Stimulated activated CD4-positive, alpha-beta T cell treated with anti-CD3 and anti-CD28 coated beads, Interleukin-1b, Interleukin-23, amount 100 ng/mL, for 24 hours (primary cell): Measurements from ENCODE around the gene CHMP6.
A peak's percentile ranks its signal among the peaks of the same experiment; 100 is the strongest.
"Not testable (repeated sequence)": the region's sequence is repeated elsewhere in the genome, so short reads cannot be mapped to it uniquely, and the experiment has no call there.

ENCODE experiments used
- DNase-seq, 4 experiments: peaks; one replicate each; pipeline ENCODE4 v3.0.0-alpha.2; 2020; ENCODE audit warnings: low read depth in 4 of 4, low spot score in 1 of 4

The CHMP6 gene

DNA sequence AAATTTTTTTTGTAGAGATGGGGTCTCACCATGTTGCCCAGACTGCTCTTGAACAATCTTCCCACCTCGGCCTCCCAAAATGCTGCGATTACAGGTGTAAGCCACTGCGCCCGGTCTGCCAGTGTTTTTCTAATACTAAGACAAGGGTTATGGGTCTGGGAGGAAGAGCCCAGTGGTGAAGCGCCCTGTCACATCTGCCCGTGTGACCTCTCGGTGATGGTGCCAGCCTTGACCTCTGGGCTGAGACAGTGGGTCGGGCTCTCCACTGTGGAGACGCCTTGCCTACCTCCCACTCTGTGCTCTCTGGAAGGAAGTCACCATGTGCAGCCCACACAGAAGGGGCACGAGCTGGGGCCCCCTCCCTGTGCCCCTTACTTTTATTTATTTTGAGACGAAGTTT, 38.2 kb downstream of the CHMP6 start:
- no peak for DNase-seq

DNA sequence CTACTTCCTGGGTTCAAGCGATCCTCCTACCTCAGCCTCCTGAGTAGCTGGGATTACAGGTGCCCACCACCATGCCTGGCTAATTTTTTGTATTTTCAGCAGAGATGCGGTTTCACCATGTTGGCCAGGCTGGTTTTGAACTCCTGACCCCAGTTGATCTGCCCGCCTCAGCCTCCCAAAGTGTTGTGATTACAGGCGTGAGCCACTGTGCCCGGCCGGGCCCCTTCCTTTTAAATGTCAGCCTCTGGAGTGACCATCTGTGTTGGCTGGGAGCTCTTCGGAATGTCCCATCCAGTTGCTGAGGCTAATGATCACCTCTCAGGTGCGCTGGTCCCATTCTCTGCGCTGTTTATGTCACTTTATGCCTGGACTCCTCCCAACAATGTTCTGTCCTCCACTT, 38.7 kb downstream of the CHMP6 start:
- not testable (repeated sequence) for DNase-seq

DNA sequence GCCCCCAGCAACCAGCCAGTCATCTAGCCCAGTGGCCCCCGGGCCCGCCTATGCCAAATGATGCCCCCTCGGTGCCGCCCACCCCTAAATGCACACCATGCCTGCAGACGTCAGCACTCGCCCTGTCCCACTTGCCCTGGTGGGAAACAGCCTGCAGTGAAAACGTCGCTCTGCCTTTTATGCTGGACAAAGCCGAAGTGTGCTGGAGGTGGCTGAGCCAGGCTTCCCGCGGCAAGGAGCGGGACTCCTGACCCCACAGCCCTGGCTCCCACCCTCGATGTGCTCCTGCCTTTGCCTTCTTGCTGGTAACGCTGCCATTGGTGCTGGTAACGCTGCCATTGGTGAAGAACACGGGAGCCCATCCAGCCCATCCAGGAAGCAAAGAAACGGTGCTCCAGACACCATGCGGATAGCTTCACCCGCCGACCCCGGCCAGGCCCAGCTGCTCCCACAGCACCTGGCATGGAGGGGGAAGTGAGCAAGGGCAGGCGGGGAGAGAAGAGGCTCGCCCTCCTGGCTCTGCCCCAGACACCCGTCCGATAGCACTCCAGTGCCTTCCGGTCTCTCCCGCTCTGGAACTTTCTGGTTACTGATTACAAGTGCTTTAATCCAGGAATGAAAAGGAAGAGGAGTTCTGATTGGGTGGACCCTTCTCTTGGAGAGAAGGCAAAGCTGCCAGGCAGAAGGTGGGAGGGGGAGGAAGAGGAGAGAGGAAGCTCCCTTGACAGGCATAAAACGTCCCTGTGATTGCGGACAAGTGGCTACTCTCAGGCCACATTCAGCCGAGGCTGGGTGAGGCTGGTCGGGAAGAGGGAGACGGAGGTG, 39.3 kb downstream of the CHMP6 start:
- DNase-seq, result no peak

DNA sequence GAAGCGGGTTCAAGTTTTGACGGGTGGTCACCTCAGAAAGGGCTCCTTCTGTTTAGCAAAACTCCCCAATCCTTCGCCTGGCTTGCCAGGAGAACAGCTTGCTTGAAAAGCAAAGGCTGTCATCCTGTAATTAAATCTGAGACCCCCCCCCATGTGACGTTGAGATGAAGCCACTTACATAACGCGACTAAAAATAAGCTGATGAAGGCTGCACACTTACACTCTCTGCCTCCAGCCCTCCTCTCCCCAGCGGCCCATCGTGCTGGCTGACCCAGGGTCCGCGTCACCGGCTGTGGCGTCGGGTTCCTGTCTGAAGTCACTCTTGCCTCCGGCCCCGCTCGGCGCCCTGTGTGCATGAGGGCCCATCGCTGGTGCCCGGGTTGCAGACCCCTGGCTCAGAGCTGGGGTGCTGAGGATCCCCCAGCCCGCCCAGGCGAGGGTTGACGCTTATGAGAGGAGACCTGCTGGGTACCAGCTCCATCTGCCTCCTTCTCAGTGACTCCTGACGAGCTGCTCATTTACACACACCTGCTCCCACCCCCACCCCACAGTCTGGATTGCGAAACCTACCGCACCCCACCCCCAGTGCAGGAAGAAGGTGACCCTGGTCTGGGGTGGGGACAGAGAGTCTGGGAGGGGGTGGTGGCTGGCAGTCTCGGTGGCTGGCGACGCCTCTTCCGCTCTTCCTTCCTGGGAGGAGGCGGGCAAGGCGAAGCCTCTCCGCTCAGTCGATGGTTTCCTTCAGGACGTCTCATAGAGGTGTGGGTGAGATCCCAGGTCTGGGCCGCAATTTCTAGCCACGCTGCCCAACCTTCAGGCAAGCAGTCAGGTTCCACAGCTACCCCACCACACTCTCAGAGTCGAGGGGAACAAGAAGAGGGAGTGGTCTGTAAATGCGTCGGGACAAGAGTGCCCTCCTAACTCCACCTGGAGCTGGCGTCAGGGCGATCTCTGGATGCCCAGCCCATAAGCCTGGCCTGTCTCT, 40.2 kb downstream of the CHMP6 start:
- no peak for DNase-seq

DNA sequence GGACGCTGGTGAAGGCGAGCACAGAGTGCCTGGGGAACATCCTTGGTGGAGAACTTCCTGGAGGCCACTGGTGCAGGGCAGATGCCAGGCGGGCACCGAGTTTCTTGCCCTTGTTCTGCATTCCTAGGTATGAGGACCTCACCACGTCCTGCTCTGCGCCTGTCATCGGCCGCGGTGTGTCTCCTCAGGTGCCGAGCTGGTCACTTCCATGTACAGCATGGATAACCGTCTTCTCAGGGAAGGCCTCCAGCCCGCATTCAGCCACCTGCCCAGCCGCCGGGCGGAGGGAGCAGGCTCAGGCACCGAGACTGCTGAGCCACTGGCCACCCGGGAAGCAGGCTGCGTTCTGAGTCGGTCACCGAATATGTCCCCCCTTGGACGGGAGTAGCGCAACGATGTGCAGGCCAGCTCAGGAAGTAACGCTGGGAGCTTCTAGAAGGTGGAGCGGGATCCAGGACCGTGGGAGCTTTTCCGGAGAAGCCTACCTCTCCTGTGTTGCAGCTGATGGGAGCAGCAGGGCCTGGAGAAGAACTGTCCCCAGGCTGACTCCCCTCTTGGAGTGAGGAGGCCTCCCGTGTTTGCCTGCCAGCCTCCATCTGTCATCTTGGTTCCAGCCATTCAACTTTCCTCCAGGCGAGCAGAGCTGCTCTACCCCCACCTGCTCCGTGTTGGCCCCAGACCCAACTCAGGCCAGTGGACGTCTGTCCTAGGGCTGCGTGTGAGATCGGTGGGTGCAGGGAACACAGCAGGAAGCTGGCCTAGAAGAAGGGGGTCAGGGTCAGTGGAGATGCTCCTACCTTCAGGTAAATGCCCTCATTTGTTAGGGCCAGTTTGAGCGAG, 41.2 kb downstream of the CHMP6 start:
- no peak for DNase-seq

DNA sequence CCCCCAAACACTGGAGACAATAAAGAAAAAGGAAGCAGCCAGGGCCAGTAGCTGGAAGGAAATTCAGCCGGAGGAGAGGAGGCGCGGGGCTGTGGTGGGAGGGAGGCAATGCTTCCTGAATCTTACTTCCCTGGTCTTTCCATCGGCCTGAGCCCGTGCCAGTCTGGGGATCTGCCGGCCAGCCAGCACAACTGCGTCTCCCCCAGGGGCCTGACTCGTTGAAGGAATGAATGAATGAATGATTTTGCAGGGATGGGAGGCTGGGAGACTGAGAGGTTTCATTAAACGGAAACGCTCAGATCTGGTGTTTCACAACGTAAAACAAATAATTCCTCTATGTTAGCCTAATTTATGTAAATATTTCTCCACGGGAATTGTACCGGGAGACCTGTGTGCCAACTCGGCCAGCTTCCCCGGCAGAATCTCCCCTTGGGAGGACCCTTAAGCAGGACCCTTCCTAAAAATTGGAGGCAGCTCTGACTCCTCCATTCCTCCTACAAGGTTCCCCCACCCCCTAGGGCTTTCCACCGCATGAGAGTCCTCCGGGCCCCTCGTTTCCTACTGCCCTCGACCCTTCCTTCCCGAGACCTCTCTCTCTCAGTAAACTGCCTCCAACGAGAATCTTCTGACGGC, 42.0 kb downstream of the CHMP6 start:
- no peak for DNase-seq

DNA sequence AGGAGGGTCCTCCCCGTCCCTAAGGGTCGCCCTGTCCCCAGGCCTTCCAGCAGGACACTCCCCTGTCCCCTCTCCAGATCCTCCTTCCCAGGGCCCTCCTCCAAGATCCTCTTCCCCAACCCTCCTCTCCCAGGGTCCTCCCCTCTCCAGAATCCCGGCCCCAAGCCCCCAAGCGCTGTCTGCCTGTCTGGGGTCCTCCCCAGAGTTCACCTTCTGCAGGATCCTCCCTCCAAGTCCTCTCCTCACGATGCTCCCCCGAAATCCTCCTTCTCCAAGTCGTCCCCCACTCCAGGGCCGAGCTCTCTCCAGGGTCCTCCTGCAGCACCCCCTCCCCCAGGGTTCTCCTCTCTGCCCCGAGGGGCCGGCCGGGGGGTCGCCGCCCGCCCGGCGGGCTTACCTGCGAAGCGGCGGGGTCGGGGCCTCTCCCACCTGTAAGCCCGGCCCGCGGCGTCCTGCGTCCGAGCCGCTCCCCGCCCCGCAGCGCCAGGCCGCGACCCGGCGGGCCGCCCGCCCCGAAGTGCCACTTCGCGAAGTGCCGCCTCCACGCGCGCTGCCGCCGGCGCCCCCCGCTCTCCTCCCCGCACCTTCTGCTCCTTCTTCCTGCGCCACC, 42.6 kb downstream of the CHMP6 start:
- DNase-seq, result no peak

DNA sequence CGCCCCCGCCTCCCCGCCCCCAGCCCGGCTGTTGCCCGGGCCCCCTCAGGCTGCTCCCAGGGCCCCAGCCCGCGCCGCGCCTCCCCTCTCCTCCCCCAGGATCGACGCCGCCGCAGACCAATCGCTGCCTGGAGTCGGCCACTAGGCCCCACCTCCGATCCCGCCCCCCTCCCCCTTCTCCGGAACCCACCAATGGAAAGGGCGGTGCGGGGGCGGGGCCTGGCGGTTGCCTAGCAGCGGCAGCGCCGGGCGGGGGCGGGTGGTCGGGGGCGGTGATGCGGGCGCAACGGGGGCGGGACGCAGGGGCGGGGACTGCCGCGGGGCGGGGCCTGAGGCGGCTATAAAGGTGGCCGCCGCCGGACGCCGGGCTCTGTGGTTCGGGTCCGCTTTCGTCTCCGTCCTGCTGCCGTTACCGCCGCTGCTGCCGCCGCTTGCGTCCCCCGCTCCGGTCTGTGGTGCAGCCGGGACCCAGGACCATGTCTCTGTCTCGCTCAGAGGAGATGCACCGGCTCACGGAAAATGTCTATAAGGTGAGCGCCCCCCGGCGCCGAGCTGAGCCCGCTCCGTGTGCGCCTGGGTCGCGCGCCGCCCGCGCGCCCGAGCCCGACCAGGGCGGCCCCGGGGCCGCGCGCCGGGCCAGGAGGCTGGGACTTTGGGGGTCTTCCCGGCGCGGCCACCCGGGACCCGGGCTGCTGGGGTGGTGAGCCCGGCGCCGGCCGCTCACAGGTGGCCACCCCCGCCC, 43.3 kb downstream of the CHMP6 start, which contains the start of gene BAIAP2:
Gene BAIAP2 (plus strand): TSS at position 373 of the 742 bp plus-strand sequence. CDS start 104 bp downstream, at position 477.
- DNase-seq, result peak; percentile 96 to 99 (median 98)

DNA sequence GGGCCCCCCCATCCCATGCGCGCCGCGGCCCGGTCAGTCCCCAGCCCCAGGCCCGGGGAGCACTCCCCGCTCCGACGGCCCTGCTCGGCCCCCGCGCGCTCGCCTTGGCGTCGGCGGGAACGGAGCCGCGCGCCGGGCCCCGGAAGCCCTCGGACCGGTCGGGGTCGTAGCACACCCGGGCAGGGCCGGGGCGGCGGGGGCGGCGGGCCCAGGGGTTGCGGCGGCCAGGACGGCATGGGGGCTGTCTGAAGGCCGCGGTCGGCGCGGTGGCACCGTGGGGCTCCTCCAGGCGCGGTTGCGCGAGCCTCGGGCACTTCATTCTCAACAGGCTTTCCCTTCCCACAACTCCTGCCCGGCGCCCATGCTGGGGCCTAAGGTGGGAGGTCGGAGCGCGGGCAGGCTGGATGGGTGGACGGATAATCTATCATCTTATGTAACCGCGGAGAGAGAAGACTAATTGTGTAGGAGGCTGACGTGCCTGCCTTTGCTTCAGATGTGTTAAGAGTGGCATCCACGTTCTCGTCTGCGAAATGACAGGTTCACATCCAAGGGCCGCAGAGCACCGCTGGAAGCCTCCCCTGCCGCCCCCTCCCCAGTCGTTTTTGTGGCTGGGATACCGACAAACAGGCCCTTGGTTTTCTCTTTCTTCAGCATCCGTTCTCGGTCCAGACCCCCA, 44.0 kb downstream of the CHMP6 start:
- DNase-seq, result no peak

DNA sequence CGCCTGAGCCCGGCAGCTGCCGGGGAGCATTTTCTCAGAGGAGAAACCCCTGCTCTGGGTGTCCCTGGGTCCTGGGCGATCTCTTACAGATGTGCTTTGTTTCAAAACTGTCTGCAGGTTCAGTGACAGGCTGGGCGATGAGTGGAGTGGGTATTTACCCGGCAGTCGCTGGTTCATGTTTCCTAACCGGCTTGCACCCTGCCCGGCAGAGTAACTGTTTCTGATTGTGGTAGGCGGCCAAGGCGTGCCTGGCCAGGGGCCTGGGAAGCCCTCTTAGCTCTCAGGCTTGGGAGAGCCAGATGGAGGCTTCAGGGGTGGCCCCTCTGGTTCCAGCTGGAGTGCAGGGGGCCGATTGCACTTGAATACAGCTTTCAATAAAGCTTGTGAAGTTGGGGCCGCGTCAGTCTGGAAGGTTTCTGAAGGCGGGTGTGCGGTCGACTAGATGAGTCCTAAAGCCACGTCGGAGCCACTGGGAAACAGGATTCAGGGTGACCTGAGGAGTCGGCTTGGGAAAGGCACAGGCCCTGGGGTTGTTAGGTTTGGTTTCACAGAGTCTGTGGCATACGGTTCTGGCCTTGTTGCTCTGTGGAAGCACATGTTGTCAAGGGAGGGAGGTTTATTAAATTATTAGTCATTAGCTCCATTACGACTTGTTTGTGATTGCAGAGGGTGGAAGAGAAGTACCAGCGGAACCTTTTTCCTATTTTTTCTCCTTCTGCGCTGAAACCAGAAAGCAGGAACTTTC, 44.7 kb downstream of the CHMP6 start:
- no peak for DNase-seq

DNA sequence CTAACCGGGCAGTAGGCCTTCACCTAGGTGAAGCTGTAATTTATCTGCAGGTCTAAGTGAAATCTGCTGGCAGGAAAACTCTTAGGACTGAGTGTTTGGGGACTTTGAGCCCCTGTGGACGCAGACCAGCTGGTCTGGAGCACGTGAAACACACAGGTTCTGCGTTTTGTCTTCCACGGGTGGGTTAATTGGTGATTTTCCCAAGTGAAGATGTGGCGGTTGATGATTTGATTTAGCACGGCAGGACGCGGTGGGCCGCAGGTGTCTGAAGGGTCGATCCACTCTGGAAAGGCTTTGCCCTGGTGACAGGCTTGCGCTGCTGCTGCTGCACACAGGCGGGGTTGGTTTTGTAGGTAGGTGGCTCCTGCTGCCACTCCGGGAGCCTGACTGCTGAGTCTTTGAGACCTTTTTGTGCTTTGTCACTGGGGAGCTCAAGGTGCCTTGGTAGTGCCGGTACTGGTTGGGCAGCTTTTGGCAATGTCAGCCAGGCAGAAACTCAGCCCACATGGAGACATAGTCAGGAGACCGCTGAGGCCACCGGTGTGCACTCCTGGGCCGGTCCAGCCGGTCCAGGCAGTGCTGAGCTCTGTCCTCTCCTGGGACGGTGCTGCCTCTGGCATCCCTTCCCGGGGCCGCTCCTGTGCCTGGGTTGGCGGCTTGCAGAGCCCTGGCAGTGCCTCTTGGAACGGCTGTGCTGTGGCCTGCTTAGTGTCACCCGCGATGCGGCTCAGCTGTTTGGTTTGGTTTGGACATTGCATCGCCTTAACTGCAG, 45.6 kb downstream of the CHMP6 start:
- no peak for DNase-seq

DNA sequence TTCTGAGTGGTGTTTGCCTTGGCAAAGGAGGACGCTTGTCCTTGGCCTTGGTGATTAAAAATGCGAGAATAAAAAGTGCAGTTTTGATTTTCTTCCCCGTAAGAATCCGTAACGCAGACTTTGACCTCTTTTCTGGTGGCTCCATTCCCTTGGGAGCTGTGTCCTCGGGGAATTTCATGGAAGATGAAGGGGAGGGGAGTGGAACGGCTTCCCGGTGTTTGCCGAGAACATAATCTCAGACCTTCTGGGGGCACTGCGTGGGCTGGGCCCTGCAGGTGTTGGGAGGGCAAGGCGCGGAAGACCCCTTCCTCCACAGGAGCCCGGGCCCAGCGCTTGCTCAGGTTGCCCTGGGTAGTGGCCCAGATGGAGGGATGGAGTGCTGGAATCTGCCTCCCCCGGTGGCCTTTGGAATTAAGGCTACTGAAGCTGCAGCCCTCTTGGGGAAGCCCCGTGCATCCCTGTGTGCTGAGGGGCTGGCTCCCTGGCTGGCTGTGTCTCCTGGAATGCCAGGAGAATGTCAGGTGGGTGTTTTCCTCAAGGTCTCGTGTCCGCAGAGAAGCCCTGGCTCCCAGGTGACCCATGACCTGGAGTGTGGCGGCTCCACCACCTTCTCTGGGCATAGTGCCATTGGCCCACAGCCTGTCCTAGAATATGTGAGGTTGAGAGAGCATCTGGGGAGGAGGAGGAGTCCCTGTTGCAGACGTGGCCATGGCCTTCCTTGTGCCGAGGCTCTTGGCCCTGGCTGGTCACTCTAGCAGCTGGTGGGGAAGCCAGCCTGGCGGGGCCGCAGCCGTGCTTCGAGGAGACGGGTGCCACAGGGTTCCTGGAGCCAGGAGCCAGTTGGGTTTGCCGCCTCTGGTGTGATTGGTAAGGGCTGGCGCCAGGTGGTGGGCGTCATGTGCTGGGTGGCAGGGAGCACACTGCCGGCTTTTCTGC, 46.4 kb downstream of the CHMP6 start:
- no peak for DNase-seq

DNA sequence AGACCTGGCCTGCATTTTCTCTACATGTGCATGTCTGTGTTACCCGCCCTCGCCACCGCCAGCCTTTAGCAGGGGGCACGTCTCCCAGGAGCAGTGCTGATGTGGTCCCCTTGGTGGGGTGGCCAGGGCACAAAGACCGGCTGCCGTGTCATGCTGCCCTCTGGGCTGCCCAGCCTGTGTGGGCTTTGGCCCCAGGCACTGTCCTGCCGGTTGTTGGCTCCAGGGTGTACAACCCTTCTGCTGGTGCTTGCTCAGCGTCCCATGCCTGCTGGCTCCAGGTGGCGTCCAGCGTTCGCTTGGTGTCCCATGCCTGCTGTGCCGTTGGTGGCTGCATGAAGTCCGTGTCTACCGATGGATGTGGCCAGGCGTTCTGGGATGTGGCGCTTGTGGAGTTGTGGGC, 47.5 kb downstream of the CHMP6 start:
- DNase-seq, result no peak

DNA sequence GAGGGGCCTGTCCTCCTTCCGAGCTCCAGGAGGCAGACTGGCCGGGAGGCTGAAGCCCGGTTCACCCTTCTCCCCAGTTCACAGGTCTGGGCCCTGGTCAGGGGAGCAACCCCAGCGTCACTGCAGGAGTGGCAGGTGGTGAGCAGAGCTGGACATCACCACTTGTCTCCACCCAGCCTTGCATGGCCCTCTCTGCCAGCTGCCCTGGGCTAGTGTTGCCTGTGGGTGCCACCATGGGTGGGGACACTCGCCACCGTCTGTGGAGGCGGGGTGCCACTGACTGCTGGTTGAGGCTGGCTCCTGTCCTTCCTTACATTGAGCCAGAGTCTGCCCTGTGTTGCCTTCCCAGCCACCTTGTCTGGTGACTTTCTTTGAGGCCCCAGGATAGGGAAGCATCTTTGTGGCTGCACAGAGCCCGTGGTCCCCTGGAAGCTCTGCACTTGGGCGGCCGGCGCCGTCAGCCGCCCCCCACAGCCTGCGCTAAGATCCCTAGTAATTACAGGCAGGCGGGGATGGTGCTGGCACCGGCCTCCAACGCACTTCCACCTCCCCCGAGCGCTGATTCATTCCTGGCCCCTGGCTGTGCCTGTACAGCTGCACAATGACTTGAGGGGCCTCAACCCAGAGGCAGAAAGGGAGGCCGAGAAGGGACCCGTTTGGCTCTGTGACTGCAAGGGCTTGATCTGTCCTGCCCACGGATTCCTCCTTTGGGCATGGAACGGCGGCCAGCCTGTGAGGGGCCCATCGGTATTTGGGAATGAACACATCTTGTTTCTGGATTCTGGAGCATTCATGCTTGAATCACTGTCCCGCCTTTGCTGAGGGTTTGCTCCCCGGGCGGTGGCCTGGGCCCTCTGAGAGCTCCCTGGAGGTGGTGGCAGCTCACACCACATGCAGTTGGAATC, 48.5 kb downstream of the CHMP6 start:
- no peak for DNase-seq

DNA sequence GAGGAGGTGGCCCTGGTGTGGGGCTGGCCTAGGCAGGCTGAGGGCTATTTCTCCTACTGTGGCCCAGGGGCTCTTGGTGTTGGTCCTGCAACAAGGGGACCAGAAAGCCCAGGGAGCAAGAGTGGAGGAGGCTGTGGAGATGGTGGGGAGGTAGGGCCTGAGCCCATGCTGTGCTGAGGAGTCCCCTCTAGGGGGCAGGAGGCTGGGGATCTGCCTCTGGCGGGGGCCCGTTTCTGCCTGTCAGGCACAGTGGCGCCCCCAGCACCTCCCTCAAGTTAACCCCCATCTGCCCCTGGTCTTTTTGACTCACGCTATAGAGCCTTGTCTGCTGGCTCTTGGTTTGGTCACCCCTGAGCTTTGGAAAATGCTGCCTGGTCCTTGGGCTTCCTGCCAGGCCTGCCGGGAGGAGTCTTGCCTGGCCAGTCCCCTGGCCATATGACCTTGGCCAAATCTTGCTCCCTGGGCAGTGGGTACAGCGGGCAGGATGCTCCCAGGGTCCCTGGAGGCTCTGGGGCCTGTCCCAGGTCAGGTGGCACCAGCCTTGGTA, 49.2 kb downstream of the CHMP6 start:
- DNase-seq, result no peak
